Measurements from ENCODE around the gene CTXN1. TPM values are rescaled to one million over a fixed set of nuclear protein-coding genes. Genes with fewer than 3 reads are reported as not detected.

CTXN1 gene
- total and polyA plus RNA-seq, 2 of the 4 experiments (the other 2 are of a cell fraction): 0.36 to 7.4 TPM

DNA sequence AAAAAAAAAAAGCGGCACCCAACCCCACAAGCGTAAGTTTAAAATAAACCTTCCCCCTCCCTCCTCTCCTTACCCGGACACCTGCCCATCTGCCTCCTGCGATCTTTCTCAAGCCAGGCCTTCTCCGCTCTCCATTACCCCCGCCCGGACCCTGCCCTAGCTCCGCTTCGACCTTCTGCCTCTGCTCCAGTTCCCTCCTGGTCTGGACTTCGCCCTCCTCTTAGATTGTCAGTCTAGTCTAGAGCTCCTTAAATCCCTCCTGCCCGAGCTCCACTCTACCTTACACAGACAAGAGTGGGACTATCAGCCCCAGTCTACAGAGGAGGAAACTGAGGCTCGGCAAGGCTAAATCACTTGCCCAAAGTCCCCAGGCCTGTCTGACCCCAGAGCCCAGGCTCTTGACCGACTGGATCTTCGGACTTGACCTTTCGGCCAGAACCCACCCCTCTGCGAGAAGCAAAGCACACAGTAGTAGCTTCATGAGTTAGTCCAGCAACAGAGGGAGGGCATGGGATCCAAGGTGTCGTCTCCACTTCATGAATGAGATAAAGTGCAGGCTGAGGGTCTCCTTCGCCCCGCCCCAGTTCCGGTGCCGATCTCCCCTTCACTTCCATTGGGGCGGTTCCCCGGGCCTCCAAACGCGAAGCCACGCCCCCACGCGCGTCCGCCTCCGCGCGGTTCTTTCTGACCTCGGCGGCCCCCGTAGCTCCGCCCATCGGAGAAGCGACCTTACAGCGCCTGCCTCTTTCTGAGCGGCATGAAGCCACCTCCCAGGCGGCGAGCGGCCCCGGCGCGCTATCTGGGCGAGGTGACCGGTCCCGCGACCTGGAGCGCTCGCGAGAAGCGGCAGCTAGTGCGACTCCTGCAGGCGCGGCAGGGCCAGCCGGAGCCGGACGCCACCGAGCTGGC, 6.1 kb downstream of the CTXN1 start, which contains the start of gene SNAPC2:
Gene SNAPC2, plus strand, starts transcription at position 729 of the 909 bp plus-strand sequence. Its CDS starts 29 bp downstream, at position 758.
- DNase-seq (peak; percentile 91), ATAC-seq (ENCODE audit: low read depth) (peak; percentile 71)
- H3K4ac ChIP-seq (ENCODE audit: low read depth, low read length): peak within 1 kb of the TSS; percentile 99
- peaks cover 0 to 19% of the 10 kb centered on the region in 2 experiments; a peak in 2 of 4 replicates for H3K79me1 ChIP-seq (ENCODE audit: low read depth in 1 of 2, low read length in 2 of 2)
- BruUV-seq (replicated peaks): no TSS peak
- peak within 1 kb of the TSS; percentile 99 for H2AK9ac ChIP-seq (replicated peaks; ENCODE audit: low read depth, low read length, poor library complexity)
- H2BK5ac ChIP-seq (ENCODE audit: low read depth, low read length, poor library complexity, severe bottlenecking): peak within 1 kb of the TSS; percentile 91
- H2BK15ac ChIP-seq (ENCODE audit: low read depth, low read length): peak within 1 kb of the TSS; percentile 90
- H2BK20ac ChIP-seq (ENCODE audit: low read depth, low read length): peak within 1 kb of the TSS; percentile 84
- dilution Hi-C loops (cut with HindIII; ENCODE audit: low sequenced_read_pairs, unreplicated experiment): no loop called here
- H4K8ac ChIP-seq (ENCODE audit: low read depth in 2 of 2, low read length in 2 of 2): peak within 1 kb of the TSS; percentile 99 to 100
- H4K5ac ChIP-seq (ENCODE audit: low read depth, low read length): peak within 1 kb of the TSS; percentile 90
- H3K4me3 ChIP-seq (ENCODE audit: insufficient read depth, low read depth, low read length): peak within 1 kb of the TSS; percentile 92
- CTCF ChIA-PET: interaction anchor here (1.0 to 1.7 kb wide), 4 partner anchors 10 to 26 kb away, joined by 3 to 6 read pairs (median 5); partner anchors contain the start of gene MAP2K7
- peaks cover 11% of the 10 kb centered on the region for H4K20me1 ChIP-seq (ENCODE audit: insufficient read depth, low read length)
- POLR2A ChIA-PET (ENCODE audit: unreplicated experiment): interaction anchor here (1.7 kb wide), 2 partner anchors 11 to 16 kb away, joined by 4 to 5 read pairs; partner anchors contain the start of gene MAP2K7
- peak within 1 kb of the TSS; percentile 54 for H3K18ac ChIP-seq (ENCODE audit: low read depth, low read length)
- peak within 1 kb of the TSS; percentile 95 for H4K91ac ChIP-seq (ENCODE audit: insufficient read depth, low read depth, low read length)
- H3K27me3 ChIP-seq (ENCODE audit: control insufficient read depth, insufficient read depth, low read length): peaks cover 11% of the 10 kb centered on the region
- peaks cover 7% of the 10 kb centered on the region; the same call in 1 of the 2 replicates for H3K36me3 ChIP-seq (ENCODE audit: control insufficient read depth, insufficient read depth, low read length)
- peak within 1 kb of the TSS; percentile 100 for H2AFZ ChIP-seq (replicated peaks; ENCODE audit: low read length, poor library complexity)
- H3K9ac ChIP-seq (ENCODE audit: low read depth, low read length): peak within 1 kb of the TSS; percentile 80
- peaks cover 21% of the 10 kb centered on the region for H3K4me1 ChIP-seq (ENCODE audit: control insufficient read depth, insufficient read depth, low read length)
- H3K9me1 ChIP-seq (ENCODE audit: insufficient read depth, low read length): peaks cover 9% of the 10 kb centered on the region
- H2AK5ac ChIP-seq (ENCODE audit: low read depth, low read length): peak within 1 kb of the TSS; percentile 95
- peak within 1 kb of the TSS; percentile 79 for H3K56ac ChIP-seq (ENCODE audit: extremely low read depth, insufficient read depth, low read length)
- no peak for TF ChIP-seq FOS (IDR thresholded peaks at IDR 0.05; ENCODE audit: low read depth, low read length)
- peak; percentile 35 for TF ChIP-seq BHLHE40 (IDR thresholded peaks at IDR 0.05; ENCODE audit: low read depth, low read length)
- TF ChIP-seq MXI1 (IDR thresholded peaks at IDR 0.05; ENCODE audit: borderline replicate concordance, low read depth, low read length): peak; percentile 52; the same call in 1 of the 2 replicates
- TF ChIP-seq, protein P1, sequence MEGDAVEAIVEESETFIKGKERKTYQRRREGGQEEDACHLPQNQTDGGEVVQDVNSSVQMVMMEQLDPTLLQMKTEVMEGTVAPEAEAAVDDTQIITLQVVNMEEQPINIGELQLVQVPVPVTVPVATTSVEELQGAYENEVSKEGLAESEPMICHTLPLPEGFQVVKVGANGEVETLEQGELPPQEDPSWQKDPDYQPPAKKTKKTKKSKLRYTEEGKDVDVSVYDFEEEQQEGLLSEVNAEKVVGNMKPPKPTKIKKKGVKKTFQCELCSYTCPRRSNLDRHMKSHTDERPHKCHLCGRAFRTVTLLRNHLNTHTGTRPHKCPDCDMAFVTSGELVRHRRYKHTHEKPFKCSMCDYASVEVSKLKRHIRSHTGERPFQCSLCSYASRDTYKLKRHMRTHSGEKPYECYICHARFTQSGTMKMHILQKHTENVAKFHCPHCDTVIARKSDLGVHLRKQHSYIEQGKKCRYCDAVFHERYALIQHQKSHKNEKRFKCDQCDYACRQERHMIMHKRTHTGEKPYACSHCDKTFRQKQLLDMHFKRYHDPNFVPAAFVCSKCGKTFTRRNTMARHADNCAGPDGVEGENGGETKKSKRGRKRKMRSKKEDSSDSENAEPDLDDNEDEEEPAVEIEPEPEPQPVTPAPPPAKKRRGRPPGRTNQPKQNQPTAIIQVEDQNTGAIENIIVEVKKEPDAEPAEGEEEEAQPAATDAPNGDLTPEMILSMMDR (conservative IDR thresholded peaks at IDR 0.05; ENCODE audit: low read depth, low read length): no peak
- TF ChIP-seq MAZ (IDR thresholded peaks at IDR 0.05; ENCODE audit: borderline replicate concordance, low read depth, low read length): peak; percentile 68
- in situ Hi-C loops (cut with MboI; ENCODE audit: low sequenced_read_pairs): no loop called here
- peak within 1 kb of the TSS; percentile 99 for H3K14ac ChIP-seq (replicated peaks; ENCODE audit: low read depth, low read length)
- H3K23ac ChIP-seq (ENCODE audit: low read depth, low read length): peak within 1 kb of the TSS; percentile 98
- H3K27ac ChIP-seq (ENCODE audit: insufficient read depth, low read length): peak within 1 kb of the TSS; percentile 84
- intact Hi-C loops (cut with micrococcal nuclease): no loop called here
- whole genome bisulfite sequencing, 2 experiments (ENCODE audit: extremely low coverage in 2 of 2, insufficient read length in 1 of 2): 10% methylated on average over 42 of the region's 62 CpGs; no CpG with 5 or more reads in 1 of the 2 experiments
- H2BK120ac ChIP-seq (ENCODE audit: low read depth, low read length): peak within 1 kb of the TSS; percentile 72
- H3K4me2 ChIP-seq (ENCODE audit: low read depth, low read length): peak within 1 kb of the TSS; percentile 93
- no peaks in the 10 kb centered on the region for H3K9me3 ChIP-seq (ENCODE audit: control insufficient read depth, insufficient read depth, low read length)

Measured in IMR-90 (cell line).